Upper lobe of right lung (tissue), 1 donor: ENCODE data around the gene F11. TPM values are rescaled to one million over a fixed set of nuclear protein-coding genes. Genes with fewer than 3 reads are reported as not detected.
"Not testable (repeated sequence)": the region's sequence is repeated elsewhere in the genome, so short reads cannot be mapped to it uniquely, and the experiment has no call there.

Experiments used
- ATAC-seq: fragments of 200-7000 bp; cut with Tn5 transposase; one replicate; pipeline ENCODE4 v1.9.1; 2020; ENCODE audit warnings: mild to moderate bottlenecking, moderate library complexity
- DNase-seq: peaks from one replicate; pipeline ENCODE4 v3.0.0-alpha.2; 2020
- H3K27ac ChIP-seq: fragments of 200-600 bp; one replicate; pipeline ENCODE4 v1.8.0; 2022
- H3K27me3 ChIP-seq: fragments of 200-600 bp; one replicate; pipeline ENCODE4 v1.8.0; 2022; ENCODE audit warnings: mild to moderate bottlenecking
- H3K36me3 ChIP-seq: fragments of 200-600 bp; one replicate; pipeline ENCODE4 v1.8.0; 2022
- H3K4me1 ChIP-seq: fragments of 200-600 bp; one replicate; pipeline ENCODE4 v1.8.0; 2022
- H3K4me3 ChIP-seq: fragments of 200-600 bp; one replicate; pipeline ENCODE4 v1.8.0; 2022; ENCODE audit warnings: mild to moderate bottlenecking
- H3K9me3 ChIP-seq: fragments of 200-600 bp; one replicate; pipeline ENCODE4 v1.8.0; 2022
- intact Hi-C: fragments of 100-400 bp; cut with DNase I; formaldehyde crosslinking; loops from one replicate; pipeline ENCODE4 v1.11.0; 2022
- total RNA-seq: library from RNA; stranded (reverse); fragmentation: NEBNext Ultra II Directional; extraction: Animal tissue kit (Norgen Biotek cat#: 25700); gene quantifications from one replicate; pipeline ENCODE4 v1.2.1, GENCODE V29; 2021
- TF ChIP-seq, protein P1 (sequence below): fragments of 200-600 bp; IDR thresholded peaks from one replicate; pipeline ENCODE4 v1.8.0; 2022; ENCODE audit warnings: antibody characterized with exemption
- donor health status: DM: no; HTN: yes; CAD: no; lungs with severe emphysema.

F11 gene
- total RNA-seq, 1 donor from 2014 or later: 24.7 TPM

GRCh38 chr4:186244835-186245234, 21.2 kb upstream of the F11 start:
- intact Hi-C loops: no loop called here
- H3K4me1 ChIP-seq: no peaks in the 10 kb centered on the region
- no peak for ATAC-seq
- H3K27ac ChIP-seq: no peak overlapping the region
- DNase-seq: no peak
- H3K36me3 ChIP-seq: no peaks in the 10 kb centered on the region
- no peaks in the 10 kb centered on the region for H3K27me3 ChIP-seq
- no peak overlapping the region for H3K4me3 ChIP-seq
- TF ChIP-seq, protein P1, sequence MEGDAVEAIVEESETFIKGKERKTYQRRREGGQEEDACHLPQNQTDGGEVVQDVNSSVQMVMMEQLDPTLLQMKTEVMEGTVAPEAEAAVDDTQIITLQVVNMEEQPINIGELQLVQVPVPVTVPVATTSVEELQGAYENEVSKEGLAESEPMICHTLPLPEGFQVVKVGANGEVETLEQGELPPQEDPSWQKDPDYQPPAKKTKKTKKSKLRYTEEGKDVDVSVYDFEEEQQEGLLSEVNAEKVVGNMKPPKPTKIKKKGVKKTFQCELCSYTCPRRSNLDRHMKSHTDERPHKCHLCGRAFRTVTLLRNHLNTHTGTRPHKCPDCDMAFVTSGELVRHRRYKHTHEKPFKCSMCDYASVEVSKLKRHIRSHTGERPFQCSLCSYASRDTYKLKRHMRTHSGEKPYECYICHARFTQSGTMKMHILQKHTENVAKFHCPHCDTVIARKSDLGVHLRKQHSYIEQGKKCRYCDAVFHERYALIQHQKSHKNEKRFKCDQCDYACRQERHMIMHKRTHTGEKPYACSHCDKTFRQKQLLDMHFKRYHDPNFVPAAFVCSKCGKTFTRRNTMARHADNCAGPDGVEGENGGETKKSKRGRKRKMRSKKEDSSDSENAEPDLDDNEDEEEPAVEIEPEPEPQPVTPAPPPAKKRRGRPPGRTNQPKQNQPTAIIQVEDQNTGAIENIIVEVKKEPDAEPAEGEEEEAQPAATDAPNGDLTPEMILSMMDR: no peak
- H3K9me3 ChIP-seq: no peaks in the 10 kb centered on the region

DNA sequence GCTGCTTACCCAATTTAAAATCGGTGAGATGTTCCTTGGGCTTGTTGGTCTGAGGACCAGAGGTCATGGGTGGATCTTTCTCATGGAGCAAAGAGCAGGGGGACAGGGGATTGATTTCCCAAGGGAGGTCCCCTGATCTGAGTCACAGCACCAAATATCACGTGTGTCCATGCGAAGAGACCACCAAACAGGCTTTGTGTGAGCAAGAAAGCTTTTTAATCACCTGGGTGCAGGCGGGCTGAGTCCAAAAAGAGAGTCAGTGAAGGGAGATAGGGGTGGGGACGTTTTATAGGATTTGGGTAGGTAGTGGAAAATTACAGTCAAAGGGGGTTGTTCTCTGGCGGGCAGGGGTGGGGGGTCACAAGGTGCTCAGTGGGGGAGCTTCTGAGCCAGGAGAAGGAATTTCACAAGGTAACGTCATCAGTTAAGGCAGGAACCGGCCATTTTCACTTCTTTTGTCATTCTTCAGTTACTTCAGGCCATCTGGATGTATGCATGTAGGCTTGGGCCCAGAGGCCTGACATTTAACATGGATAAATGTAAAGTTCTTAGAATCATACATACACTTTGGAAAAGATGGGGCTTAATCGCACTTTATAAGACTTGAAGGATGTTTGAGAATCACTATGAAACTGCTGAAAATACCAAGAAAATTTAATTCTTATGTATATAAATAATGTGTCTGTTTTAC, 18.8 kb upstream of the F11 start:
- H3K9me3 ChIP-seq, intact Hi-C loops, H3K36me3 ChIP-seq, H3K4me1 ChIP-seq, ATAC-seq, H3K27ac ChIP-seq, DNase-seq, H3K4me3 ChIP-seq, H3K27me3 ChIP-seq: not testable (repeated sequence)

- TF ChIP-seq, protein P1: no peak
- Histone ChIP-seq H3K4me3 (no peak overlapping the region), H3K27ac (no peak overlapping the region), H3K27me3 (no peaks in the 10 kb centered on the region), H3K9me3 (no peaks in the 10 kb centered on the region), H3K4me1 (no peaks in the 10 kb centered on the region), H3K36me3 (no peaks in the 10 kb centered on the region)
- intact Hi-C loops: no loop called here
- ATAC-seq (no peak), DNase-seq (no peak)
Observed at GRCh38 chr4:186248643-186249042, 17.3 kb upstream of the F11 start.

- DNase-seq: no peak
Observed at GRCh38 chr4:186249785-186250754, 15.9 kb upstream of the F11 start.

DNA sequence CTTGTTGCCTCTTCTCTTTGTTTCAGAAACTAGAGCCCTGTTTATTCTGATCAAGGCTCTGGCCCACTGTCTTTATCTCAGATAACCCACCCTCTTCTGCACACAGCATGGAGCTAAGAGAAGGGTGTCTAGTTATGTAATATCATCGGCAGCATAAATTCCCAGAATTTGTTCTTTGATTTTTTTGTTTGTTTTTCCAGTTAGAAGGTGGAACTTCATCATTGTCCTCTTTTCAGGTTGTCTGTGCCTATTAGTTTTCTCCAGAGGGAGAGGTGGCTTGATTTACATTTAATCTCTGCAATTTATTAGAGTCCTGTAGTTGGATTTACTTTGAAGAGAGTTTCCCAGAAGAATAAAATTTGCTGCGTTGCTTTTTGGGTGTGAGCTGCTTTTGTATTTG, 15.2 kb upstream of the F11 start:
- no peaks in the 10 kb centered on the region for H3K27me3 ChIP-seq
- H3K27ac ChIP-seq: no peak overlapping the region
- DNase-seq (no peak), ATAC-seq (no peak)
- no peaks in the 10 kb centered on the region for H3K9me3 ChIP-seq
- H3K4me1 ChIP-seq: no peaks in the 10 kb centered on the region
- TF ChIP-seq, protein P1: no peak
- no peak overlapping the region for H3K4me3 ChIP-seq
- intact Hi-C loops: no loop called here
- H3K36me3 ChIP-seq: no peaks in the 10 kb centered on the region

More at GRCh38 chr4:186249785-186250754, 15.9 kb upstream of the F11 start:
- TF ChIP-seq, protein P1: no peak
- H3K27me3 ChIP-seq: no peaks in the 10 kb centered on the region
- no peak overlapping the region for H3K4me3 ChIP-seq
- intact Hi-C loops: no loop called here
- no peaks in the 10 kb centered on the region for H3K4me1 ChIP-seq
- ATAC-seq: no peak
- no peaks in the 10 kb centered on the region for H3K36me3 ChIP-seq
- no peak overlapping the region for H3K27ac ChIP-seq
- no peaks in the 10 kb centered on the region for H3K9me3 ChIP-seq

- Histone ChIP-seq H3K27ac (no peak overlapping the region), H3K27me3 (no peaks in the 10 kb centered on the region), H3K9me3 (no peaks in the 10 kb centered on the region), H3K36me3 (no peaks in the 10 kb centered on the region), H3K4me1 (no peaks in the 10 kb centered on the region), H3K4me3 (no peak overlapping the region)
- TF ChIP-seq, protein P1: no peak
- intact Hi-C loops: no loop called here
- no peak for DNase-seq
- ATAC-seq: no peak
Observed at GRCh38 chr4:186255122-186255521, 10.9 kb upstream of the F11 start.
